CD14-positive monocyte (primary cell): ENCODE measurements around the gene PLEKHA7. TPM values are rescaled to one million over a fixed set of nuclear protein-coding genes. Genes with fewer than 3 reads are reported as not detected.

Source experiments
- DNase-seq, 3 donors: peaks; one replicate each; pipeline ENCODE4 v3.0.0-alpha.2; 2011 to 2022
- H2AFZ ChIP-seq: 2 replicates; pipeline ENCODE4 v1.6.0; 2012; ENCODE audit warnings: mild to moderate bottlenecking, low read depth, low read length, inconsistent platforms; ENCODE audit not compliant: insufficient read depth, poor library complexity, severe bottlenecking
- H3K27ac ChIP-seq, 2 donors: 1 replicate in 1 of 2; 2 replicates in 1 of 2; pipeline ENCODE4 v1.5.1; 2012 to 2013; ENCODE audit warnings: low read length in 2 of 2, control low read depth in 1 of 2, inconsistent platforms in 1 of 2, low read depth in 1 of 2, mild to moderate bottlenecking in 1 of 2
- H3K27me3 ChIP-seq, 2 donors: one replicate each; pipeline versions ENCODE4 v1.6.0 to v1.6.1; 2011 to 2013; ENCODE audit warnings: low read length in 2 of 2; ENCODE audit not compliant: control insufficient read depth in 2 of 2, insufficient read depth in 2 of 2
- H3K36me3 ChIP-seq, 2 donors: replicated peaks in 1 of 2; 1 replicate in 1 of 2; 2 replicates in 1 of 2; pipeline versions ENCODE4 v1.5.1 to v1.6.1; 2012 to 2013; ENCODE audit warnings: low read length in 2 of 2, control low read depth in 1 of 2, inconsistent platforms in 1 of 2, mild to moderate bottlenecking in 1 of 2; ENCODE audit not compliant: insufficient read depth in 2 of 2, control insufficient read depth in 1 of 2
- H3K4me1 ChIP-seq, 2 donors: 1 replicate in 1 of 2; 2 replicates in 1 of 2; pipeline versions ENCODE4 v1.5.1 to v1.6.1; 2012 to 2013; ENCODE audit warnings: low read length in 2 of 2, control low read depth in 1 of 2, inconsistent platforms in 1 of 2, mild to moderate bottlenecking in 1 of 2, moderate library complexity in 1 of 2; ENCODE audit not compliant: insufficient read depth in 2 of 2, control insufficient read depth in 1 of 2
- H3K4me2 ChIP-seq: replicated peaks from 2 replicates; pipeline ENCODE3; 2012; ENCODE audit warnings: low read length, moderate library complexity, mild to moderate bottlenecking; ENCODE audit not compliant: poor library complexity, severe bottlenecking; ENCODE audit errors: extremely low read depth
- H3K4me3 ChIP-seq, 3 experiments: fragments of 200-600 bp in 1 of 3; sonication (generic) in 1 of 3; replicated peaks in 1 of 3; 1 replicate in 2 of 3; 2 replicates in 1 of 3; pipeline ENCODE4 v1.5.1; 2011 to 2013; ENCODE audit warnings: low read length in 3 of 3, mild to moderate bottlenecking in 3 of 3, control low read depth in 2 of 3, low read depth in 2 of 3, inconsistent platforms in 1 of 3, moderate library complexity in 1 of 3
- H3K79me2 ChIP-seq: 2 replicates; pipeline ENCODE4 v1.6.0; 2012; ENCODE audit warnings: mild to moderate bottlenecking, control low read depth, inconsistent platforms, low read length, moderate library complexity; ENCODE audit not compliant: insufficient read depth
- H3K9ac ChIP-seq: 2 replicates; pipeline ENCODE4 v1.6.0; 2017; ENCODE audit warnings: low read length, mild to moderate bottlenecking; ENCODE audit not compliant: insufficient read depth, poor library complexity, severe bottlenecking
- H3K9me3 ChIP-seq, 2 donors: replicated peaks in 1 of 2; 1 replicate in 1 of 2; 2 replicates in 1 of 2; pipeline versions ENCODE4 v1.5.1 to v1.6.1; 2012 to 2013; ENCODE audit warnings: low read length in 2 of 2, control low read depth in 1 of 2; ENCODE audit not compliant: control insufficient read depth in 1 of 2, insufficient read depth in 1 of 2
- H4K20me1 ChIP-seq: 2 replicates; pipeline ENCODE4 v1.6.0; 2012; ENCODE audit warnings: mild to moderate bottlenecking, low read length, control low read depth, moderate library complexity; ENCODE audit not compliant: insufficient read depth
- H3K27ac Mint-ChIP-seq, 7 donors: one replicate each; pipeline ENCODE4 v1.8.0; 2020; ENCODE audit warnings: mild to moderate bottlenecking in 7 of 7, mixed read lengths in 7 of 7, moderate library complexity in 6 of 7, inconsistent platforms in 2 of 7
- H3K27me3 Mint-ChIP-seq, 3 donors: one replicate each; pipeline ENCODE4 v1.8.0; 2021 to 2022; ENCODE audit warnings: low read depth in 3 of 3, mild to moderate bottlenecking in 3 of 3, mixed read lengths in 3 of 3, moderate library complexity in 3 of 3, inconsistent platforms in 1 of 3
- H3K36me3 Mint-ChIP-seq, 2 donors: one replicate each; pipeline ENCODE4 v1.8.0; 2020; ENCODE audit warnings: mixed read lengths in 2 of 2, inconsistent platforms in 1 of 2, mild to moderate bottlenecking in 1 of 2
- H3K4me1 Mint-ChIP-seq: one replicate; pipeline ENCODE4 v1.8.0; 2020; ENCODE audit warnings: mild to moderate bottlenecking, mixed read lengths
- H3K4me3 Mint-ChIP-seq, 2 donors: one replicate each; pipeline ENCODE4 v1.8.0; 2020; ENCODE audit warnings: mild to moderate bottlenecking in 2 of 2, mixed read lengths in 2 of 2, moderate library complexity in 1 of 2
- H3K9me3 Mint-ChIP-seq, 7 donors: one replicate each; pipeline ENCODE4 v1.8.0; 2020 to 2022; ENCODE audit warnings: mixed read lengths in 7 of 7, mild to moderate bottlenecking in 6 of 7, moderate library complexity in 6 of 7, inconsistent platforms in 2 of 7
- WGBS: methylation state at CpG from one replicate; pipeline ENCODE4 v1.1.5; 2013; ENCODE audit warnings: missing lambda C conversion rate; ENCODE audit not compliant: insufficient coverage; 5-methylcytosine and 5-hydroxymethylcytosine counted together
- intact Hi-C, 2 donors: fragments of 100-400 bp; cut with micrococcal nuclease; formaldehyde crosslinking; loops; one replicate each; pipeline versions ENCODE4 v1.15.0 to v1.15.1; 2023
- polyA plus RNA-seq, 3 donors: library from polyadenylated mRNA; depleted of rRNA in 1 of 3; unstranded in 2 of 3; stranded (reverse) in 1 of 3; fragments of 300-500 nt in 2 of 3; fragments of >200 nt in 1 of 3; fragmentation: Illumina TruSeq in 2 of 3; gene quantifications; 1 replicate in 2 of 3; 2 replicates in 1 of 3; pipeline ENCODE4 v1.2.3, GENCODE V29; 2012 to 2021
- TF ChIP-seq, protein P1 (sequence below): fragments of 200-600 bp; IDR thresholded peaks from one replicate; pipeline ENCODE4 v1.8.0; 2022; ENCODE audit warnings: antibody characterized with exemption, mild to moderate bottlenecking

PLEKHA7 gene
- polyA plus RNA-seq, 3 donors: 0.05 to 0.92 (median 0.22) TPM

DNA sequence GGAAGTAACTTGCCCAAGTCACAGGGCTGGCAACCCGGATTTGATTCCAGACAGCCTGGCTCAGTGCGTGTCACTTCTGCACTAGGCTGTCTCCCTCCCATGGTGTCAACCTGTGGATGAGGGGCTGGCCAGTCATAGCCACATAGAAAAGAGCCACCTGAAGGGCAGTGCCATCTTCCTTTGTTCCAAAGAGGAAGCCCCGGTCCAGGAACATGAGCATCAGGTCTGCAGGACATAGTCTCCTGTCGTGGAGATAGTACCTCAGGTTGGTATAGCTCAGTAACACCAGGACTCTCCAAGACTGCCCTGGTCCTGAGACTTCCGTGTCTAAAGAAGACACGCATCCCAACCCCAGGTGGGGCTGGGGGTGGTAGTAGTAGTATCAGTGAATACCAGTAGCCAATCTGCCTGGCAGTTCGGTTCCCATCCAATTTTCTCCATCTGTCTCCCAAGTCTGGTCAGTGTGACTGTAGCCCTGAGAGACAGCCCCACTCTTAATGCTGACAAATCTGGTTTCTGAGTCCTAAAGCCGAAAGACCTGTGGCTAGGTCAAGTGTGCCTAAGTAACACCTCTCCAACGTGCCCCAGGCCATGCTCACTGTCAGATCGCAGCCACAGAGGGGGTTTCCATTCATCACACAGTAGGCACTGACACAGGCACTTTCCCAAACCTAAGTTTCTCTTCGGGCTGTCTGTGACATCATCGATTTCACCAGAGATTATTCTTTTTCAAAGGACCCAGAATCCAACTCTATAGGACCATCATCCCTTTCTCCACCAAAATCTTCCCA lies 242.7 kb downstream of the PLEKHA7 start:
- Mint-ChIP-seq H3K27me3 (peaks cover 2 to 9% (median 5%) of the 10 kb centered on the region in 3 donors), H3K4me3 (no peak overlapping the region), H3K36me3 (no peaks in the 10 kb centered on the region), H3K4me1 (no peaks in the 10 kb centered on the region), H3K27ac (no peak overlapping the region), H3K9me3 (no peaks in the 10 kb centered on the region)
- Histone ChIP-seq H3K27me3 (no peaks in the 10 kb centered on the region), H4K20me1 (no peaks in the 10 kb centered on the region), H3K9ac (no peak overlapping the region), H2AFZ (no peak overlapping the region), H3K4me3 (no peak overlapping the region), H3K4me1 (no peaks in the 10 kb centered on the region), H3K9me3 (no peaks in the 10 kb centered on the region), H3K4me2 (no peak overlapping the region), H3K79me2 (no peaks in the 10 kb centered on the region), H3K36me3 (no peaks in the 10 kb centered on the region), H3K27ac (no peak overlapping the region)
- 90% methylated on average over 11 of the region's 12 CpGs for WGBS
- intact Hi-C loops: no loop called here
- TF ChIP-seq, protein P1, sequence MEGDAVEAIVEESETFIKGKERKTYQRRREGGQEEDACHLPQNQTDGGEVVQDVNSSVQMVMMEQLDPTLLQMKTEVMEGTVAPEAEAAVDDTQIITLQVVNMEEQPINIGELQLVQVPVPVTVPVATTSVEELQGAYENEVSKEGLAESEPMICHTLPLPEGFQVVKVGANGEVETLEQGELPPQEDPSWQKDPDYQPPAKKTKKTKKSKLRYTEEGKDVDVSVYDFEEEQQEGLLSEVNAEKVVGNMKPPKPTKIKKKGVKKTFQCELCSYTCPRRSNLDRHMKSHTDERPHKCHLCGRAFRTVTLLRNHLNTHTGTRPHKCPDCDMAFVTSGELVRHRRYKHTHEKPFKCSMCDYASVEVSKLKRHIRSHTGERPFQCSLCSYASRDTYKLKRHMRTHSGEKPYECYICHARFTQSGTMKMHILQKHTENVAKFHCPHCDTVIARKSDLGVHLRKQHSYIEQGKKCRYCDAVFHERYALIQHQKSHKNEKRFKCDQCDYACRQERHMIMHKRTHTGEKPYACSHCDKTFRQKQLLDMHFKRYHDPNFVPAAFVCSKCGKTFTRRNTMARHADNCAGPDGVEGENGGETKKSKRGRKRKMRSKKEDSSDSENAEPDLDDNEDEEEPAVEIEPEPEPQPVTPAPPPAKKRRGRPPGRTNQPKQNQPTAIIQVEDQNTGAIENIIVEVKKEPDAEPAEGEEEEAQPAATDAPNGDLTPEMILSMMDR: no peak
- DNase-seq: no peak

DNA sequence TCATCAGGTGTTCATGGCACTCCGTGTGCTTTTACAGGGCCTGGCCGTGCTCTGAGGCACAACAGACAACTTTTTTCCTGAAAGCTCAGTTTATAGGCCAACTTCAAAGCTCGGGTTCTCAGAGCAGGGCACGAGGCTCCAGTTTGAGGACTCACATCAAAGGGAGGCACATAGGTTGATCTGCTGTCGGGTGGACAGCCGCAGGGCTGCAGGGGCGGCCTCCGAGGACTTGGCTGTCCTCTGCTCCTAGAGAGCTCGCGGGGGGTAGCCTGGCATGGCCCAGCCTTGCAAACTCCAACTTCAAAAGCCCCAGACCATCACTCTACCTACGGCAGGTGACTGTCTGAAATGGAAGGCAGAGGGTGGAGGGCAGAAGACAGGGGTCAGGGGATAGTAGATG lies 244.2 kb downstream of the PLEKHA7 start:
- Mint-ChIP-seq H3K4me1 (no peaks in the 10 kb centered on the region), H3K4me3 (no peak overlapping the region), H3K36me3 (no peaks in the 10 kb centered on the region), H3K9me3 (no peaks in the 10 kb centered on the region), H3K27me3 (peaks cover 2 to 9% (median 3%) of the 10 kb centered on the region in 3 donors), H3K27ac (no peak overlapping the region)
- TF ChIP-seq, protein P1: no peak
- Histone ChIP-seq H3K4me3 (no peak overlapping the region), H3K9me3 (no peaks in the 10 kb centered on the region), H3K9ac (no peak overlapping the region), H3K27me3 (no peaks in the 10 kb centered on the region), H3K36me3 (no peaks in the 10 kb centered on the region), H4K20me1 (no peaks in the 10 kb centered on the region), H3K27ac (no peak overlapping the region), H2AFZ (no peak overlapping the region), H3K4me2 (no peak overlapping the region), H3K79me2 (no peaks in the 10 kb centered on the region), H3K4me1 (no peaks in the 10 kb centered on the region)
- no peak for DNase-seq
- 91% methylated on average over 6 of the region's 11 CpGs for WGBS
- intact Hi-C loops: no loop called here
